Central memory CD4-positive, alpha-beta T cell (primary cell): Measurements from ENCODE around the gene CHKB.

ENCODE experiments used
- DNase-seq: peaks from one replicate; pipeline ENCODE4 v3.0.0; 2022

CHKB gene

DNA sequence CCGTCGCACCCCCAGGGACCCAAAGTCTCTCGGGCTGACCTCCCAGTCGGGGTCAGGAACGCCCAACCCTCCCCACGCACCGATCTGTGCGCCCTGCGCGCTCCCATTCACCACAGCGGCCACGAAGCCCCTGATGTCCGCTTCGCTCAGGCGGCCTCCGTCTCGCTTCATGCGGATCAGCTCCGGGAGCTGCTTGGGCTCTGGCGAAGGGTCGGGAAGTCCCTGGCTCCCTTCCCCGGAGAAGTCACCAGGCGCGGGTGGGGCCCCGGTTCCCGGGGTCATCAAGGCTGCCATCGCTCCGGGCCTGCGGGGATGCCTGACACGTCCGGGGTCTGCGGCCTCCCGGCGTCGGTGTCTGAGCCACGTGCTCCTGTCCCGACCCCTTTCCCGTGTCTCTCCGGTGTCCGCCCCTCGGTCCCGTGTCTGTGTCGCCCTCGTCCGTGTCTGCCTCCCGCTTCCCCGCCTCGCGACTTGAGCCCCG is 53.2 kb downstream of the CHKB start:
- DNase-seq: no peak
